GM12878 (cell line): ENCODE results near the gene KRTAP10-1. TPM values are rescaled to one million over a fixed set of nuclear protein-coding genes. Genes with fewer than 3 reads are reported as not detected.

Source experiments
- ATAC-seq: fragments of 200-7000 bp; cut with Tn5 transposase; 3 replicates; pipeline ENCODE4 v1.9.1; 2020; ENCODE audit warnings: mild to moderate bottlenecking, moderate library complexity
- BruUV-seq: library from RNA; stranded (reverse); fragments of 400-500 nt; replicated peaks from 2 replicates; lab custom pipeline; 2021; lab: Mats Ljungman, UMichigan
- CTCF ChIA-PET: fragments of 300-600 bp; sonication (Branson Sonifier 250); formaldehyde crosslinking; extraction: SDS; loops from one replicate; lab custom pipeline; 2021; ENCODE audit warnings: inconsistent platforms; lab: Yijun Ruan, JAX
- POLR2A ChIA-PET: fragments of 350-600 bp; formaldehyde crosslinking; extraction: SDS; loops from one replicate; lab custom pipeline; 2021; ENCODE audit warnings: inconsistent platforms; lab: Charles Lee
- RAD21 ChIA-PET: fragments of 300-600 bp; sonication (Branson Sonifier 250); formaldehyde crosslinking; loops from one replicate; lab custom pipeline; 2023; ENCODE audit warnings: antibody characterized with exemption; ENCODE audit not compliant: unreplicated experiment; lab: Charles Lee
- SMC1A ChIA-PET: fragments of 300-600 bp; sonication (Branson Sonifier 250); formaldehyde crosslinking; loops from one replicate; lab custom pipeline; 2023; ENCODE audit not compliant: unreplicated experiment, uncharacterized antibody; lab: Charles Lee
- DNase-seq: peaks from one replicate; pipeline ENCODE4 v3.0.0-alpha.2; 2011; ENCODE audit warnings: low read depth, low spot score
- FAIRE-seq: peaks from 3 replicates; lab custom pipeline; 2011; peaks lifted over from hg19 to GRCh38; lab: Jason Lieb, UNC
- H2AFZ ChIP-seq: 2 replicates; pipeline ENCODE4 v1.6.0; 2011; ENCODE audit warnings: low read depth, low read length, control low read depth; ENCODE audit not compliant: control insufficient read depth
- H3K27ac ChIP-seq: 2 replicates; pipeline ENCODE4 v1.5.1; 2011; ENCODE audit warnings: control low read depth; ENCODE audit not compliant: control insufficient read depth, insufficient read depth
- H3K27me3 ChIP-seq, 2 experiments: replicated peaks in 1 of 2; 2 replicates each; pipeline versions ENCODE4 v1.6.0 to v1.6.1; 2011; ENCODE audit warnings: low read length in 1 of 2; ENCODE audit not compliant: control insufficient read depth in 2 of 2, insufficient read depth in 2 of 2
- H3K36me3 ChIP-seq, 2 experiments: 2 replicates each; pipeline ENCODE4 v1.5.1; 2011; ENCODE audit warnings: low read length in 1 of 2; ENCODE audit not compliant: control insufficient read depth in 2 of 2, insufficient read depth in 2 of 2
- H3K4me1 ChIP-seq: 2 replicates; pipeline ENCODE4 v1.6.1; 2011; ENCODE audit warnings: mild to moderate bottlenecking, low read length, moderate library complexity, mixed read lengths; ENCODE audit not compliant: control insufficient read depth, insufficient read depth
- H3K4me2 ChIP-seq: 2 replicates; pipeline ENCODE4 v1.6.0; 2011; ENCODE audit warnings: control low read depth; ENCODE audit not compliant: control insufficient read depth, insufficient read depth
- H3K4me3 ChIP-seq: fragments of 200-600 bp; sonication (generic); 2 replicates; pipeline ENCODE4 v1.5.1; 2016
- H3K79me2 ChIP-seq: 2 replicates; pipeline ENCODE4 v1.6.0; 2011; ENCODE audit warnings: low read length; ENCODE audit not compliant: control insufficient read depth, insufficient read depth
- H3K9ac ChIP-seq: 2 replicates; pipeline ENCODE4 v1.8.0; 2011; ENCODE audit warnings: low read length, control low read depth, mixed read lengths; ENCODE audit not compliant: control insufficient read depth, insufficient read depth
- H3K9me3 ChIP-seq: replicated peaks from 3 replicates; pipeline ENCODE4 v1.5.1; 2011; ENCODE audit warnings: mild to moderate bottlenecking, low read length; ENCODE audit not compliant: control insufficient read depth, insufficient read depth
- H4K20me1 ChIP-seq: 2 replicates; pipeline ENCODE4 v1.6.0; 2011; ENCODE audit not compliant: control insufficient read depth, insufficient read depth
- CBX5 ChIP-seq: sonication (generic); IDR thresholded peaks from 2 replicates; pipeline ENCODE4 v1.6.1; 2016; ENCODE audit warnings: low read depth, moderate library complexity, mild to moderate bottlenecking, inconsistent platforms
- EED ChIP-seq: sonication (generic); IDR thresholded peaks from 2 replicates; pipeline ENCODE4 v1.6.1; 2016; ENCODE audit warnings: antibody characterized with exemption, low read depth
- FOXK2 ChIP-seq: fragments of 450-650 bp; IDR thresholded peaks from 2 replicates; pipeline ENCODE4 v1.6.1; 2017; ENCODE audit warnings: mild to moderate bottlenecking, moderate library complexity
- GABPA ChIP-seq: IDR thresholded peaks from 2 replicates; pipeline ENCODE4 v1.6.1; 2014; ENCODE audit warnings: antibody characterized with exemption, low read depth, mild to moderate bottlenecking, inconsistent platforms
- JUNB ChIP-seq: IDR thresholded peaks from 2 replicates; pipeline ENCODE4 v1.6.1; 2016; ENCODE audit warnings: antibody characterized with exemption, mild to moderate bottlenecking
- MEF2A ChIP-seq: IDR thresholded peaks from 2 replicates; pipeline ENCODE4 v1.6.1; 2011; ENCODE audit warnings: low read depth, mild to moderate bottlenecking, low read length, moderate library complexity; ENCODE audit not compliant: insufficient read depth
- NFYA ChIP-seq: IDR thresholded peaks from 2 replicates; pipeline ENCODE4 v1.6.1; 2011; ENCODE audit warnings: low read depth, mild to moderate bottlenecking, low read length, improper control_type of control experiment, borderline replicate concordance
- RAD51 ChIP-seq: fragments of 450-650 bp; IDR thresholded peaks from 2 replicates; pipeline ENCODE4 v1.6.1; 2016; ENCODE audit warnings: moderate library complexity, mild to moderate bottlenecking, inconsistent platforms
- RCOR1 ChIP-seq: conservative IDR thresholded peaks from 2 replicates; pipeline ENCODE4 v1.6.1; 2012; ENCODE audit warnings: low read depth, low read length, improper control_type of control experiment
- SP1 ChIP-seq: IDR thresholded peaks from one replicate; pipeline ENCODE4 v1.6.1; 2011; ENCODE audit warnings: low read depth, low read length
- TAF1 ChIP-seq: IDR thresholded peaks from 2 replicates; pipeline ENCODE4 v1.6.1; 2011; ENCODE audit warnings: mild to moderate bottlenecking, low read depth, low read length, borderline replicate concordance
- TCF12 ChIP-seq: IDR thresholded peaks from 2 replicates; pipeline ENCODE4 v1.6.1; 2011; ENCODE audit warnings: low read depth, mild to moderate bottlenecking, low read length
- YY1 ChIP-seq: IDR thresholded peaks from 2 replicates; pipeline ENCODE4 v1.6.1; 2011; ENCODE audit warnings: low read depth, mild to moderate bottlenecking, low read length
- ZNF274 ChIP-seq: IDR thresholded peaks from one replicate; pipeline ENCODE4 v1.8.0; 2011; ENCODE audit not compliant: insufficient read length, insufficient read depth
- ZNF384 ChIP-seq: IDR thresholded peaks from 2 replicates; pipeline ENCODE4 v1.6.1; 2012; ENCODE audit warnings: low read depth, mild to moderate bottlenecking, low read length, improper control_type of control experiment, borderline replicate concordance
- WGBS: methylation state at CpG from one replicate; pipeline ENCODE4 v1.1.6; 2016; ENCODE audit warnings: low lambda C conversion rate; ENCODE audit not compliant: insufficient replicate concordance, insufficient coverage; ENCODE audit errors: missing lambda C conversion rate; 5-methylcytosine and 5-hydroxymethylcytosine counted together
- in situ Hi-C: fragments of 300-500 bp; cut with MboI; formaldehyde crosslinking; loops from 9 replicates; pipeline ENCODE4 v1.14.3; 2018; ENCODE audit warnings: mixed read lengths
- intact Hi-C: fragments of 100-400 bp; cut with micrococcal nuclease; formaldehyde crosslinking; loops from one replicate; pipeline ENCODE4 v1.14.2; 2022; ENCODE audit not compliant: unreplicated experiment
- polyA plus RNA-seq, 11 experiments: library from polyadenylated mRNA; depleted of rRNA in 4 of 11; unstranded in 6 of 11; stranded (reverse) in 5 of 11; fragments of >200 nt; fragmentation: Nextera tagmentation in 4 of 11; fragmentation: Illumina TruSeq in 1 of 11; extraction: Ambion mirVana in 4 of 11; extraction: Trizol in 1 of 11; gene quantifications; 1 replicate in 1 of 11; 2 replicates in 10 of 11; pipeline versions ENCODE4 v1.2.1 to v1.2.3, GENCODE V29; 2011 to 2016; ENCODE audit warnings: inconsistent platforms in 2 of 11, missing spikeins in 2 of 11, low read depth in 1 of 11
- total RNA-seq, 4 experiments: library from RNA; depleted of rRNA in 3 of 4; stranded (reverse); fragments of >200 nt in 3 of 4; fragmentation: Illumina TruSeq in 1 of 4; extraction: Trizol in 1 of 4; gene quantifications; 2 replicates each; pipeline versions ENCODE4 v1.2.1 to v1.2.3, GENCODE V29; 2013 to 2021
- TF ChIP-seq, protein P1 (sequence below): fragments of 450-650 bp; IDR thresholded peaks from 2 replicates; pipeline ENCODE4 v1.6.1; 2017; ENCODE audit warnings: mild to moderate bottlenecking
- TF ChIP-seq, protein P2 (sequence below): fragments of 150-350 bp; IDR thresholded peaks from 2 replicates; pipeline ENCODE4 v1.6.1; 2014; ENCODE audit warnings: mild to moderate bottlenecking, low read depth, low read length
- TF ChIP-seq, protein P3 (sequence below): IDR thresholded peaks from 2 replicates; pipeline ENCODE4 v1.6.1; 2012; ENCODE audit warnings: mild to moderate bottlenecking, low read depth, low read length

KRTAP10-1 gene
- total and polyA plus RNA-seq, 10 of the 15 experiments (the other 5 are each of a cell fraction or from before 2014, with no cell fraction given): not detected

GRCh38 chr21:44568261-44568660 is 28.3 kb upstream of the KRTAP10-1 start:
- Histone ChIP-seq H3K27me3 (no peaks in the 10 kb centered on the region), H3K9ac (no peak overlapping the region), H3K79me2 (no peaks in the 10 kb centered on the region), H3K4me1 (no peaks in the 10 kb centered on the region), H2AFZ (no peak overlapping the region), H3K27ac (no peak overlapping the region), H4K20me1 (no peaks in the 10 kb centered on the region), H3K9me3 (no peaks in the 10 kb centered on the region; the same call in 1 of the 3 replicates), H3K36me3 (no peaks in the 10 kb centered on the region), H3K4me3 (no peak overlapping the region), H3K4me2 (no peak overlapping the region)
- no peak for DNase-seq
- ChIA-PET POLR2A (interaction anchor here (0.5 kb wide), 1 partner anchor 67 kb away, joined by 4 read pairs; no protein-coding TSS in a partner anchor), CTCF (no interaction called here), RAD21 (no interaction called here), SMC1A (no interaction called here)
- 38% methylated on average over 12 of the region's 12 CpGs for WGBS
- intact Hi-C loops: no loop called here
- TF ChIP-seq SP1 (no peak), ZNF274 (no peak), RCOR1 (no peak), MEF2A (no peak), ZNF384 (no peak), GABPA (no peak), TCF12 (no peak), YY1 (no peak), FOXK2 (no peak), JUNB (no peak), TAF1 (no peak), RAD51 (no peak), EED (no peak), NFYA (no peak), CBX5 (no peak)
- TF ChIP-seq, protein P1, sequence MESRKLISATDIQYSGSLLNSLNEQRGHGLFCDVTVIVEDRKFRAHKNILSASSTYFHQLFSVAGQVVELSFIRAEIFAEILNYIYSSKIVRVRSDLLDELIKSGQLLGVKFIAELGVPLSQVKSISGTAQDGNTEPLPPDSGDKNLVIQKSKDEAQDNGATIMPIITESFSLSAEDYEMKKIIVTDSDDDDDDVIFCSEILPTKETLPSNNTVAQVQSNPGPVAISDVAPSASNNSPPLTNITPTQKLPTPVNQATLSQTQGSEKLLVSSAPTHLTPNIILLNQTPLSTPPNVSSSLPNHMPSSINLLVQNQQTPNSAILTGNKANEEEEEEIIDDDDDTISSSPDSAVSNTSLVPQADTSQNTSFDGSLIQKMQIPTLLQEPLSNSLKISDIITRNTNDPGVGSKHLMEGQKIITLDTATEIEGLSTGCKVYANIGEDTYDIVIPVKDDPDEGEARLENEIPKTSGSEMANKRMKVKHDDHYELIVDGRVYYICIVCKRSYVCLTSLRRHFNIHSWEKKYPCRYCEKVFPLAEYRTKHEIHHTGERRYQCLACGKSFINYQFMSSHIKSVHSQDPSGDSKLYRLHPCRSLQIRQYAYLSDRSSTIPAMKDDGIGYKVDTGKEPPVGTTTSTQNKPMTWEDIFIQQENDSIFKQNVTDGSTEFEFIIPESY: no peak
- TF ChIP-seq, protein P2, sequence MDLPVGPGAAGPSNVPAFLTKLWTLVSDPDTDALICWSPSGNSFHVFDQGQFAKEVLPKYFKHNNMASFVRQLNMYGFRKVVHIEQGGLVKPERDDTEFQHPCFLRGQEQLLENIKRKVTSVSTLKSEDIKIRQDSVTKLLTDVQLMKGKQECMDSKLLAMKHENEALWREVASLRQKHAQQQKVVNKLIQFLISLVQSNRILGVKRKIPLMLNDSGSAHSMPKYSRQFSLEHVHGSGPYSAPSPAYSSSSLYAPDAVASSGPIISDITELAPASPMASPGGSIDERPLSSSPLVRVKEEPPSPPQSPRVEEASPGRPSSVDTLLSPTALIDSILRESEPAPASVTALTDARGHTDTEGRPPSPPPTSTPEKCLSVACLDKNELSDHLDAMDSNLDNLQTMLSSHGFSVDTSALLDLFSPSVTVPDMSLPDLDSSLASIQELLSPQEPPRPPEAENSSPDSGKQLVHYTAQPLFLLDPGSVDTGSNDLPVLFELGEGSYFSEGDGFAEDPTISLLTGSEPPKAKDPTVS: no peak
- TF ChIP-seq, protein P3, sequence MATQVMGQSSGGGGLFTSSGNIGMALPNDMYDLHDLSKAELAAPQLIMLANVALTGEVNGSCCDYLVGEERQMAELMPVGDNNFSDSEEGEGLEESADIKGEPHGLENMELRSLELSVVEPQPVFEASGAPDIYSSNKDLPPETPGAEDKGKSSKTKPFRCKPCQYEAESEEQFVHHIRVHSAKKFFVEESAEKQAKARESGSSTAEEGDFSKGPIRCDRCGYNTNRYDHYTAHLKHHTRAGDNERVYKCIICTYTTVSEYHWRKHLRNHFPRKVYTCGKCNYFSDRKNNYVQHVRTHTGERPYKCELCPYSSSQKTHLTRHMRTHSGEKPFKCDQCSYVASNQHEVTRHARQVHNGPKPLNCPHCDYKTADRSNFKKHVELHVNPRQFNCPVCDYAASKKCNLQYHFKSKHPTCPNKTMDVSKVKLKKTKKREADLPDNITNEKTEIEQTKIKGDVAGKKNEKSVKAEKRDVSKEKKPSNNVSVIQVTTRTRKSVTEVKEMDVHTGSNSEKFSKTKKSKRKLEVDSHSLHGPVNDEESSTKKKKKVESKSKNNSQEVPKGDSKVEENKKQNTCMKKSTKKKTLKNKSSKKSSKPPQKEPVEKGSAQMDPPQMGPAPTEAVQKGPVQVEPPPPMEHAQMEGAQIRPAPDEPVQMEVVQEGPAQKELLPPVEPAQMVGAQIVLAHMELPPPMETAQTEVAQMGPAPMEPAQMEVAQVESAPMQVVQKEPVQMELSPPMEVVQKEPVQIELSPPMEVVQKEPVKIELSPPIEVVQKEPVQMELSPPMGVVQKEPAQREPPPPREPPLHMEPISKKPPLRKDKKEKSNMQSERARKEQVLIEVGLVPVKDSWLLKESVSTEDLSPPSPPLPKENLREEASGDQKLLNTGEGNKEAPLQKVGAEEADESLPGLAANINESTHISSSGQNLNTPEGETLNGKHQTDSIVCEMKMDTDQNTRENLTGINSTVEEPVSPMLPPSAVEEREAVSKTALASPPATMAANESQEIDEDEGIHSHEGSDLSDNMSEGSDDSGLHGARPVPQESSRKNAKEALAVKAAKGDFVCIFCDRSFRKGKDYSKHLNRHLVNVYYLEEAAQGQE: no peak
- FAIRE-seq: no peak
- in situ Hi-C loops: no loop called here
- BruUV-seq: no TSS peak
- no peak for ATAC-seq
